Progenitor cell of endocrine pancreas (in vitro differentiated cells): ENCODE results near the gene TADA3. TPM values are rescaled to one million over a fixed set of nuclear protein-coding genes. Genes with fewer than 3 reads are reported as not detected.

Source experiments
- DNase-seq: peaks from one replicate; pipeline ENCODE4 v3.0.0; 2021; ENCODE audit warnings: low spot score; ENCODE audit not compliant: unreplicated experiment
- H3K27ac Mint-ChIP-seq: 2 replicates; pipeline ENCODE4 v1.8.0; 2021; ENCODE audit warnings: mild to moderate bottlenecking, moderate library complexity, mixed read lengths
- H3K27me3 Mint-ChIP-seq: 2 replicates; pipeline ENCODE4 v1.8.0; 2021; ENCODE audit warnings: mixed read lengths
- H3K36me3 Mint-ChIP-seq: 2 replicates; pipeline ENCODE4 v1.8.0; 2022; ENCODE audit warnings: mixed read lengths; ENCODE audit not compliant: insufficient read depth
- H3K4me1 Mint-ChIP-seq: 2 replicates; pipeline ENCODE4 v1.8.0; 2021; ENCODE audit warnings: low read depth, mixed read lengths
- H3K4me3 Mint-ChIP-seq: 2 replicates; pipeline ENCODE4 v1.8.0; 2021; ENCODE audit warnings: low read depth, mild to moderate bottlenecking, moderate library complexity, mixed read lengths
- H3K9me3 Mint-ChIP-seq: 2 replicates; pipeline ENCODE4 v1.8.0; 2021; ENCODE audit warnings: low read depth, mixed read lengths
- total RNA-seq: library from RNA; stranded (reverse); gene quantifications from 2 replicates; pipeline ENCODE4 v1.2.1, GENCODE V29; 2021
- TF ChIP-seq, protein P1 (sequence below): fragments of 200-600 bp; sonication (generic); IDR thresholded peaks from one replicate; pipeline ENCODE4 v1.5.0; 2021; ENCODE audit warnings: antibody characterized with exemption, mild to moderate bottlenecking; ENCODE audit not compliant: unreplicated experiment

Gene TADA3
- total RNA-seq, 1 donor from 2014 or later, result 70.8 TPM

DNA sequence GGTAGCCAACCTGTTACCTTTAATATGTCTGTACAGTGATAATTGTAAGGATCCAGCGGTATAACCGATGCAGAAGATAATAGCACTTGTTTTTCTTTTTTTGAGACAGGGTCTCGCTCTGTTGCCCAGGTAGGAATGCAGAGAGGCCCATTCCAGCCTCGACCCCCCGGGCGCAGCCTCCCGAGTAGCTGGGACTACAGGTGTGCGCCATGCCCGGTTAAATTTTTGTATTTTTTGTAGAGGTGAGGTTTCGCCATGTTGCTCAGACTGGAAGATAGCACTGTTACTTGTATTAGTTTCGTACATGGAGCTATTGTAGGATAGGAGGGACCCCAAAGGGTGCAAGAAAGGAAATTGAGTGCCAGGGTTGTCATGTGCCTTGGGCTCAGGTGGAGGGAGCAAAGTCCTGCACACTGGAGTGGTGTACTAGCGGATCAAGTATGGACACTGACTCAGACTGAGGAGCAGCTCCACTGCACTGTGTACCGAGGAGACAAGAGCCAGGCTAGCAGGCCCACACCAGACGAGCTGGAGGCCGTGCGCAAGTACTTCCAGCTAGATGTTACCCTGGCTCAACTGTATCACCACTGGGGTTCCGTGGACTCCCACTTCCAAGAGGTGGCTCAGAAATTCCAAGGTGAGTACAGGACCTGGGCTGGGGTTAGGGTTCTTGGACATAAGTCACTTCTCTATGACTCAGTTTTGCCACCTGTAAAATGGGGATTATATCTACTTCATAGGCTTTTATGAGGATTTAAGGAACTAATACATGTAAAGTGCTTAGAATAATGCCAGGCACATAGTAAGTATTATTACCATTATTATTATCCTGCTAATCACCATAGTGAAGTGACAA is 41.5 kb downstream of the TADA3 start:
- H3K27me3 Mint-ChIP-seq, result no peaks in the 10 kb centered on the region

DNA sequence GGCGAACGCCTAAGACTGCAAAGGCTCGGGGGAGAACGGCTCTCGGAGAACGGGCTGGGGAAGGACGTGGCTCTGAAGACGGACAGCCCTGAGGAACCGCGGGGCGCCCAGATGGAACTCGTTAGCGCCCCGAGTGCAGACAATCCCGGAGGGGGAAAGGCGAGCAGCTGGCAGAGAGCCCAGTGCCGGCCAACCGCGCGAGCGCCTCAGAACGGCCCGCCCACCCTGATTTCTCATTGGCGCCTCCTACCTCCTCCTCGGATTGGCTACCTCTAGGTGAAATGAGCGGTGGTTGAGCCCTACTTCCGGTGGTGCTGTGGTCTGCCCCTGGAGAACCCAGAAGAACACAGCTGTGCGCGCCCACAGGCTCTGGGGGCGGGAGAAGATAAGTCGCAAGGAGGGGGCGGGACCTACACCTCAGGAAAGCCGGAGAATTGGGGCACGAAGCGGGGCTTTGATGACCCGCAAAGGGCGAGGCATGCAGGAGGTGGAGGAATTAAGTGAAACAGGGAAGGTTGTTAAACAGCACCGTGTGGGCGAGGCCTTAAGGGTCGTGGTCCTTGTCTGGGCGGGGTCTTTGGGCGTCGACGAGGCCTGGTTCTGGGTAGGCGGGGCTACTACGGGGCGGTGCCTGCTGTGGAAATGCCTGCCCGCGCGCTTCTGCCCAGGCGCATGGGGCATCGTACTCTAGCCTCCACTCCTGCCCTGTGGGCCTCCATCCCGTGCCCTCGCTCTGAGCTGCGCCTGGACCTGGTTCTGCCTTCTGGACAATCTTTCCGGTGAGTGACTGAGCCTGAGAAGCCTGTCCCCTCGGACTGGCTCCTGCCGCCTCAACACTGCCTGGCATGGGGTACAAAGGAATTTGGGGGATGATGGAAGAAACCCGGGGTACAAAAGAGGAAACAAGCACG is 42.4 kb downstream of the TADA3 start, which contains the start of gene OGG1:
Gene OGG1 (plus strand): TSS at position 308 of the 911 bp plus-strand sequence. CDS start 335 bp downstream, at position 643.
- Mint-ChIP-seq H3K27ac (peak within 1 kb of the TSS; percentile 98), H3K27me3 (no peaks in the 10 kb centered on the region), H3K36me3 (peaks cover 13% of the 10 kb centered on the region), H3K4me1 (peaks cover 15% of the 10 kb centered on the region), H3K9me3 (no peaks in the 10 kb centered on the region), H3K4me3 (peak within 1 kb of the TSS; percentile 96)
- TF ChIP-seq, protein P1, sequence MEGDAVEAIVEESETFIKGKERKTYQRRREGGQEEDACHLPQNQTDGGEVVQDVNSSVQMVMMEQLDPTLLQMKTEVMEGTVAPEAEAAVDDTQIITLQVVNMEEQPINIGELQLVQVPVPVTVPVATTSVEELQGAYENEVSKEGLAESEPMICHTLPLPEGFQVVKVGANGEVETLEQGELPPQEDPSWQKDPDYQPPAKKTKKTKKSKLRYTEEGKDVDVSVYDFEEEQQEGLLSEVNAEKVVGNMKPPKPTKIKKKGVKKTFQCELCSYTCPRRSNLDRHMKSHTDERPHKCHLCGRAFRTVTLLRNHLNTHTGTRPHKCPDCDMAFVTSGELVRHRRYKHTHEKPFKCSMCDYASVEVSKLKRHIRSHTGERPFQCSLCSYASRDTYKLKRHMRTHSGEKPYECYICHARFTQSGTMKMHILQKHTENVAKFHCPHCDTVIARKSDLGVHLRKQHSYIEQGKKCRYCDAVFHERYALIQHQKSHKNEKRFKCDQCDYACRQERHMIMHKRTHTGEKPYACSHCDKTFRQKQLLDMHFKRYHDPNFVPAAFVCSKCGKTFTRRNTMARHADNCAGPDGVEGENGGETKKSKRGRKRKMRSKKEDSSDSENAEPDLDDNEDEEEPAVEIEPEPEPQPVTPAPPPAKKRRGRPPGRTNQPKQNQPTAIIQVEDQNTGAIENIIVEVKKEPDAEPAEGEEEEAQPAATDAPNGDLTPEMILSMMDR, result no peak
- DNase-seq, result peak; percentile 86

More for the DNA sequence above, 41.5 kb downstream of the TADA3 start:
- Mint-ChIP-seq H3K27ac (peak overlapping the region; percentile 98), H3K36me3 (peaks cover 12% of the 10 kb centered on the region), H3K9me3 (no peaks in the 10 kb centered on the region), H3K4me3 (peak overlapping the region; percentile 96), H3K4me1 (peaks cover 15% of the 10 kb centered on the region)
- DNase-seq, result no peak
- TF ChIP-seq, protein P1, result no peak

DNA sequence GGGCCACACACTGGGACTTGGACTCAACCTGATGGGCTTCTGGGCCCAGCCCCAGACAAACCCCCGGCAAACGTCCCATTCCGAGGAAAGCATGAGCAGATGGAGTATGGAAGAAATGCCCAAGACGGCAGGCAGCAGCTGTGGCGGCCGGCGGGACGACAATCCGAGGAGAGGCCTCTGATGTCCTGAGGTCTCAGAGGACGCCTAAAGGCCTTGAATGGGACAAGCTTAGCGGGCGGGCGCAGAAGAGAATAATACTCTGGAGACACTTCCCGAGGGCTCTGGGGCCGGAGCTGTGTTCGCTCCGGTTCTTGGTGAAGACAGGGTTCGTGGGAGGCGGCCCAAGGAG is 43.0 kb downstream of the TADA3 start:
- Mint-ChIP-seq H3K27ac (peak overlapping the region; percentile 98), H3K4me3 (peak overlapping the region; percentile 96), H3K4me1 (peaks cover 15% of the 10 kb centered on the region), H3K27me3 (no peaks in the 10 kb centered on the region), H3K36me3 (peaks cover 13% of the 10 kb centered on the region), H3K9me3 (no peaks in the 10 kb centered on the region)
- DNase-seq, result no peak
- TF ChIP-seq, protein P1, result no peak

DNA sequence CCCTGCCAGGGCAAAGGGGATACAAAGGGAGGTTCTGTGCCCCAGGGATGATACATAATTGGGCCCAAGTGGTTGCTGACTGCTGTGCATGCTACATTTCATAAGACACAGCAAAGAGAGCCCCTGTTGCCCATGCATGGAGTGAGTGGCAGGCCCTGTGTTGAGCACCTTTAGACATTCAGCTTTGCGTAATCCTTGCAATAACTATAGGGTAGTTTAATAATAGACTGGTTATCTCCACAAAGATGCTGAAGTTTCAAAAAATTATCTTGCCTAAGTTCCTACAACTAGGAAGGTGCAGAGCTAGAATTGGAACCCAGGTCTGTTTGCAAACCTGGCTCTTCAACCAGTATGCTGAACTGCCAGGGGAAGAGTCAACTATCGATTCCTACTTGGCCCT is 44.2 kb downstream of the TADA3 start:
- Mint-ChIP-seq H3K27ac (no peak overlapping the region), H3K4me1 (peaks cover 15% of the 10 kb centered on the region), H3K27me3 (no peaks in the 10 kb centered on the region), H3K9me3 (no peaks in the 10 kb centered on the region), H3K4me3 (no peak overlapping the region), H3K36me3 (peaks cover 14% of the 10 kb centered on the region)
- no peak for DNase-seq
- TF ChIP-seq, protein P1, result no peak

DNA sequence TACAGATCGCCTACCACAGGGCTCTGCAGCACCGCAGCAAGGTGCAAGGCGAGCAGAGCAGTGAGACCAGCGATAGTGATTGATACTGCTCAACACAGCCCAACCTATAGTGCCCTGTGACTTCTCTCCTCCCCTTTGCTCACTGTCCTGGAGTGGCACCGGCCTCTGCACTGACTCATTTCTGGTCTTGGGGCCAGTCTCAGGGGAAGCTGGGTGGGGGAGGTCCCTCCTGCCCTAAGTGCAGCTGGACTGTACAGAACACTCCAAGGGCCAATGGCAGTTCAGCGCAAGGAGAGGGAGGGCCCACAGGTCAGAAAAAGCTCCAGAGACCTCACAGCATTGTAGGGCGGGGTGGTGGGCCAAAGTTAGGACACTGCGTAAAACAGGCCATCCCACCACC is 45.0 kb downstream of the TADA3 start:
- TF ChIP-seq, protein P1, result no peak
- Mint-ChIP-seq H3K4me1 (peaks cover 15% of the 10 kb centered on the region), H3K27me3 (no peaks in the 10 kb centered on the region), H3K36me3 (peaks cover 14% of the 10 kb centered on the region), H3K9me3 (no peaks in the 10 kb centered on the region), H3K4me3 (no peak overlapping the region), H3K27ac (no peak overlapping the region)
- no peak for DNase-seq
